Coronary artery (tissue), 2 donors: ENCODE data around the gene CRYL1.

ENCODE experiments used
- DNase-seq: peaks from one replicate; pipeline ENCODE4 v3.0.0-alpha.2; 2017; ENCODE audit warnings: low spot score
- H3K27ac ChIP-seq, 2 donors: fragments of 200-600 bp; sonication (generic); one replicate each; pipeline ENCODE4 v1.5.1; 2016 to 2019
- H3K4me3 ChIP-seq: fragments of 200-600 bp; sonication (generic); 2 replicates; pipeline ENCODE4 v1.5.1; 2016; ENCODE audit warnings: mild to moderate bottlenecking, moderate library complexity
- TF ChIP-seq, protein P1 (sequence below): fragments of 200-600 bp; sonication (generic); IDR thresholded peaks from one replicate; pipeline ENCODE4 v1.5.1; 2019; ENCODE audit warnings: antibody characterized with exemption

The CRYL1 gene

DNA sequence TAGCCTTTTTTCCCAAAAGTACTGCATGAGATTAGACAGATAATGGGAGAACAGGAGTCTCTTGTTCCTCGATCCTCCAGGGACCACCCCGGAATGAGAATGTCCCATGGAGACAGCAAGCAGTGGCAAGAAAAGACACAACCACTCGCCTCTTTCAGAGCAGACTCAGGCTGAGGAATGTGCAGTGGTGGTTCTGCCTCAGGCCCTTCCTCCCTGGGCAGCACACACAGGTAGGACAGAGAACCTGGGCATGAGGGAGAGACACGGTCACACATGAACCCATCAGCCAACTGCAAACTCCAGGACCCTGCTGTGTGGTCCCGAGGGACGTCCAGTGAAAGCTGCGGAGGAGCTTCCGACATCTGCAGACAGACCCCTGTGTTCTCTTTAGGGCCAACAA, 31.0 kb downstream of the CRYL1 start:
- Histone ChIP-seq H3K4me3 (no peak overlapping the region), H3K27ac (no peak overlapping the region)

DNA sequence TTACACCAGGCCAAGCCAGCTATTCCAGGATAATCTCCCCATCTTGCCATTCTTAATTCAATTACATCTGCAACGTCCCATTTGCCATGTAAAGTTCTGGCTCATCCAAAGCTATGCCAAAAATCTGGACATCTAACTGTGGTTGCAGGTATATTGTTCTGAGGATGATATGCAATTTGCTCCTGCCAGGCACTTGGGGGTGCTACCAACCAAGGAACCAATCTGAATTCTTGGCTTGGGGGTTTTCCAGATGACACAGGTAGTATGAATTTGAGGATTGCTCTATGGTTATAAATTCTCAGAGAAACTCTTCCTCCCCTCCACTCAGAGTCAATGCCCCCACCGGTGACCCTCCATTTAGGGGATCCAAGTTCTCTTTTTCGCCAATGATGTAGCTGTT, 33.0 kb downstream of the CRYL1 start:
- H3K27ac ChIP-seq = no peak overlapping the region
- TF ChIP-seq, protein P1, sequence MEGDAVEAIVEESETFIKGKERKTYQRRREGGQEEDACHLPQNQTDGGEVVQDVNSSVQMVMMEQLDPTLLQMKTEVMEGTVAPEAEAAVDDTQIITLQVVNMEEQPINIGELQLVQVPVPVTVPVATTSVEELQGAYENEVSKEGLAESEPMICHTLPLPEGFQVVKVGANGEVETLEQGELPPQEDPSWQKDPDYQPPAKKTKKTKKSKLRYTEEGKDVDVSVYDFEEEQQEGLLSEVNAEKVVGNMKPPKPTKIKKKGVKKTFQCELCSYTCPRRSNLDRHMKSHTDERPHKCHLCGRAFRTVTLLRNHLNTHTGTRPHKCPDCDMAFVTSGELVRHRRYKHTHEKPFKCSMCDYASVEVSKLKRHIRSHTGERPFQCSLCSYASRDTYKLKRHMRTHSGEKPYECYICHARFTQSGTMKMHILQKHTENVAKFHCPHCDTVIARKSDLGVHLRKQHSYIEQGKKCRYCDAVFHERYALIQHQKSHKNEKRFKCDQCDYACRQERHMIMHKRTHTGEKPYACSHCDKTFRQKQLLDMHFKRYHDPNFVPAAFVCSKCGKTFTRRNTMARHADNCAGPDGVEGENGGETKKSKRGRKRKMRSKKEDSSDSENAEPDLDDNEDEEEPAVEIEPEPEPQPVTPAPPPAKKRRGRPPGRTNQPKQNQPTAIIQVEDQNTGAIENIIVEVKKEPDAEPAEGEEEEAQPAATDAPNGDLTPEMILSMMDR = no peak
- H3K4me3 ChIP-seq = no peak overlapping the region
- DNase-seq = no peak

More for the DNA sequence above, 31.0 kb downstream of the CRYL1 start:
- DNase-seq = no peak
- TF ChIP-seq, protein P1 = no peak

DNA sequence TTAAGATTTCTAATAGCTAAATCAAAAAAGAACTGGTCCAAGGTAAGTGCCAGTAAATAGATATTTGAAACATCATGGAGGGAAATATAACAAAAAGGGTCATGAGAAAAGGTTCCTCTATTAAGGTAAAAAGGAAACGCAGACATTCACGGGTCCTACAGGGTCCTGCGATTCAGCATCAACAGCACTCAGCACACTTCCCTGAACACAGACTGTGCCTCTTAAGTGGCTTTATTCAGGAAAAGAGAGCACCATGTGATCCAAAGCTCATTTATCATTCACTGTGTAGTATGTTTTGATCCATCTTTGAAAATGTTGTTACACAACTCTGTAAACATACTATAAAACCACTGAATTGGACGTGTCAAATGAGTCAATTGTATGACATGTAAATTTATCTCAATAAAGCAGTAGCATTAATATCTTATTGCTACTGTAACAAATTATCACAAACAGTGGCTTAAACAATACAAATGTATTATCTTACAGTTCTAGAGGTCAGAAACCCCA, 33.7 kb downstream of the CRYL1 start:
- no peak for DNase-seq
- no peak overlapping the region for H3K4me3 ChIP-seq
- TF ChIP-seq, protein P1 = no peak
- H3K27ac ChIP-seq = no peak overlapping the region

GRCh38 chr13:20489185-20489820, 36.4 kb downstream of the CRYL1 start:
- no peak for DNase-seq
- TF ChIP-seq, protein P1 = no peak
- Histone ChIP-seq H3K4me3 (no peak overlapping the region), H3K27ac (no peak overlapping the region)

GRCh38 chr13:20487927-20488326, 37.7 kb downstream of the CRYL1 start:
- no peak overlapping the region for H3K4me3 ChIP-seq
- TF ChIP-seq, protein P1 = no peak
- no peak for DNase-seq
- no peak overlapping the region for H3K27ac ChIP-seq

- DNase-seq = no peak
- TF ChIP-seq, protein P1 = no peak
- Histone ChIP-seq H3K27ac (no peak overlapping the region), H3K4me3 (no peak overlapping the region)
Measured at GRCh38 chr13:20482787-20483186, 42.9 kb downstream of the CRYL1 start.

- Histone ChIP-seq H3K4me3 (no peak overlapping the region), H3K27ac (no peak overlapping the region)
- TF ChIP-seq, protein P1 = no peak
- DNase-seq = no peak
Measured at GRCh38 chr13:20482275-20482761, 43.3 kb downstream of the CRYL1 start.
